ENCODE data around the gene TALDO1. TPM values are rescaled to one million over a fixed set of nuclear protein-coding genes. Genes with fewer than 3 reads are reported as not detected.

TALDO1 gene
- total and polyA plus RNA-seq, 10 of the 15 experiments (the other 5 are each of a cell fraction or from before 2014, with no cell fraction given) = 121 to 302 (median 182) TPM

GRCh38 chr11:777288-778255 is 30.3 kb downstream of the TALDO1 start, which contains the start of gene GATD1 (continued):
- TF ChIP-seq CBFB (IDR thresholded peaks at IDR 0.05; ENCODE audit: low read depth) (no peak), RFX5 (IDR thresholded peaks at IDR 0.05; ENCODE audit: low read depth, low read length) (no peak), NFXL1 (IDR thresholded peaks at IDR 0.05; ENCODE audit: borderline replicate concordance) (no peak), YBX1 (IDR thresholded peaks at IDR 0.05) (no peak), POU2F2 (IDR thresholded peaks at IDR 0.05; ENCODE audit: borderline replicate concordance, low read depth, low read length) (no peak), MTA2 (IDR thresholded peaks at IDR 0.05; ENCODE audit: low read depth) (no peak), POLR2AphosphoS2 (IDR thresholded peaks at IDR 0.05; ENCODE audit: low read depth, low read length) (no peak; the same call in 1 of the 2 replicates), CBX3 (IDR thresholded peaks at IDR 0.05; ENCODE audit: borderline replicate concordance, low read depth) (no peak), BACH1 (IDR thresholded peaks at IDR 0.05; ENCODE audit: borderline replicate concordance) (peak; percentile 88), PAX8 (IDR thresholded peaks at IDR 0.05) (no peak), HDAC6 (IDR thresholded peaks at IDR 0.05; ENCODE audit: unreplicated experiment) (no peak), SIX5 (IDR thresholded peaks at IDR 0.05; ENCODE audit: low read depth, low read length, severe bottlenecking) (no peak), E4F1 (IDR thresholded peaks at IDR 0.05; ENCODE audit: borderline replicate concordance, partially characterized antibody) (no peak), NR2C2 (IDR thresholded peaks at IDR 0.05; ENCODE audit: borderline replicate concordance, control insufficient read depth, insufficient read length, low read depth) (no peak), RUNX3 (IDR thresholded peaks at IDR 0.05; ENCODE audit: low read length) (no peak), RELB (IDR thresholded peaks at IDR 0.05; ENCODE audit: low read depth) (no peak), ZNF274 (IDR thresholded peaks at IDR 0.05; ENCODE audit: insufficient read depth, insufficient read length) (no peak), CEBPB (IDR thresholded peaks at IDR 0.05; ENCODE audit: borderline replicate concordance in 1 of 2, low read depth in 2 of 2, low read length in 2 of 2) (no peak), PAX5 (IDR thresholded peaks at IDR 0.05; ENCODE audit: borderline replicate concordance, low read depth, low read length) (peak; percentile 9; the same call in 1 of the 2 replicates), E2F8 (IDR thresholded peaks at IDR 0.05; ENCODE audit: low read depth, partially characterized antibody) (no peak), IRF3 (IDR thresholded peaks at IDR 0.05) (0 out of 2 replicates have a peak, but pooled peaks have one; percentile 52), GABPA (IDR thresholded peaks at IDR 0.05; ENCODE audit: low read depth) (no peak)

Measured in GM12878 (cell line).